Activated T-helper 2 cell treated with anti-CD3 and anti-CD28 coated beads, Interferon-gamma antibody, Interleukin-2, Interleukin-4, amounts not matched to agents 10 μg/mL and 5 μg/mL and 100 μg/mL, durations not matched to agents 14 hours and 24 hours and 36 hours (primary cell): ENCODE data around the gene KIF9. TPM values are rescaled to one million over a fixed set of nuclear protein-coding genes. Genes with fewer than 3 reads are reported as not detected.
"Not testable (repeated sequence)": the region's sequence is repeated elsewhere in the genome, so short reads cannot be mapped to it uniquely, and the experiment has no call there.

Source experiments
- DNase-seq: peaks from one replicate; pipeline ENCODE4 v3.0.0; 2021; ENCODE audit warnings: low spot score
- H3K27ac Mint-ChIP-seq: one replicate; pipeline ENCODE4 v1.8.0; 2021; ENCODE audit warnings: mixed read lengths
- H3K27me3 Mint-ChIP-seq: one replicate; pipeline ENCODE4 v1.8.0; 2021; ENCODE audit warnings: low read depth, mixed read lengths
- H3K36me3 Mint-ChIP-seq: one replicate; pipeline ENCODE4 v1.8.0; 2021; ENCODE audit warnings: low read depth, mixed read lengths
- H3K4me1 Mint-ChIP-seq: one replicate; pipeline ENCODE4 v1.8.0; 2021; ENCODE audit warnings: low read depth, mixed read lengths
- H3K4me3 Mint-ChIP-seq: one replicate; pipeline ENCODE4 v1.8.0; 2021; ENCODE audit warnings: low read depth, mild to moderate bottlenecking, moderate library complexity, mixed read lengths
- H3K9me3 Mint-ChIP-seq: one replicate; pipeline ENCODE4 v1.8.0; 2021; ENCODE audit warnings: mixed read lengths
- intact Hi-C: fragments of 100-400 bp; cut with micrococcal nuclease; formaldehyde crosslinking; loops from one replicate; pipeline ENCODE4 v1.15.1; 2023
- total RNA-seq: library from RNA; stranded (reverse); gene quantifications from 2 replicates; pipeline ENCODE4 v1.2.3, GENCODE V29; 2022

The KIF9 gene
- total RNA-seq, 1 donor from 2014 or later: 3.5 TPM

DNA sequence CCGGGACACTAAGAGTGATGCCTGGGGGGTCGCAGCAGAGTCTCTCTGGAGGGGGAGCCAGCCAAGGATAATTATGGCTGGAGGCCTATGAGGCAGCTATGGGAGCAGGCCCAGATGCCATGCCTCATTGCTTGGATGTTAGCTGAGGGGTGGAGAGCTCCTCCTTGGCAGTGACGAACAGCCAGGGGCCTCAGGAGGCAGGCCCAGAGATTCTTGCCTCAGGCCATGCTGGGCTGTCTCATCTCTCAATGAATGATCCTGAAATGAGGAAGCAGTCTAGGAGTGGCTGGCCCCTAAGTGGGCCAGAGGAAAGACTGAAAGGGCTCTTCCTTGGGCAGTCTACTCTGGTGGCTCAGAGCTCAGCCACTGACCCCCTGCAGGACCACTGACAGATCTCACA lies 21.3 kb downstream of the KIF9 start:
- H3K27ac Mint-ChIP-seq: no peak overlapping the region
- no peaks in the 10 kb centered on the region for H3K36me3 Mint-ChIP-seq
- H3K27me3 Mint-ChIP-seq: peaks cover 1% of the 10 kb centered on the region
- intact Hi-C loops: no loop called here
- no peaks in the 10 kb centered on the region for H3K4me1 Mint-ChIP-seq
- no peak overlapping the region for H3K4me3 Mint-ChIP-seq
- H3K9me3 Mint-ChIP-seq: no peaks in the 10 kb centered on the region
- no peak for DNase-seq

DNA sequence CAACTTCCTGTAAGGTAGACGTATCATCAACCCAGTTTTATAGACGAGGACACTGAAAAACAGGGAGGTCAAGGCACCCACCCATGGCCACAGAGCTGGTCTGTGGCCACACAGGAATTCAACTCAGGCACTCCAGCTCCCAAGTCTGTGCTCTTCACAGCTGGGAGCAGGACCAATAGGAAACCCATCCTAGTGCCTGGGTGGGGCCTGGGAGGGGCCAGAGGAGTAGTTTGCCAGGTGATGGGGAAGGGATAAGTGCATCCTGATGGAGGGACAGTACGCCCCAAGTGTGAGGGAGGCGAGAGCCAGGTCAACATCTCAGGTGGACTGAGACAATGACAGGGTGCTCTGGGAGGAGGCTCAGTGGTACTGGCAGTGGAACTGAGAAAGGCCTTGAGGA lies 22.0 kb downstream of the KIF9 start:
- Mint-ChIP-seq H3K4me3 (no peak overlapping the region), H3K36me3 (no peaks in the 10 kb centered on the region), H3K4me1 (no peaks in the 10 kb centered on the region), H3K27ac (no peak overlapping the region), H3K27me3 (peaks cover 1% of the 10 kb centered on the region), H3K9me3 (no peaks in the 10 kb centered on the region)
- no peak for DNase-seq
- intact Hi-C loops: no loop called here

DNA sequence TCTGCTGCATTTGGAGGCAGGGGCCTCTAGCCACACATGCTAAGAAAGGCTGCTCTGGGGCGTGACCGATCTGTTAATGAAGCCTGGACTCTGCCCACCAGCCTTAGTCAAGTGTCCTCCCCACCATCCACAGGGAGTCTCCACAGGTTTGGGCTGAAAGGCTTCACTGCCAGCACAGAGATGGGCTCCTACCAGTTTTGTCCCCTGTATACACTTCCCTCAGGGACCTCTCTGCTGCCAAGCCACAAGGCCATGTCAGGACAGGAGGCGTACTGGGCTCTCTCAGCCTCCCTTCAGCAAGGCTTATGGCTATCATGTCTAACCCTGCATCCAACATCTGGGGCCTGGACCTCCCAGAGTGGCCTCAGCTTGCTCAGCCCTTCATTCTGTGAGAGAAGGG lies 23.5 kb downstream of the KIF9 start:
- Mint-ChIP-seq H3K4me3 (no peak overlapping the region), H3K27me3 (peaks cover 1% of the 10 kb centered on the region), H3K36me3 (no peaks in the 10 kb centered on the region), H3K27ac (no peak overlapping the region), H3K4me1 (no peaks in the 10 kb centered on the region), H3K9me3 (no peaks in the 10 kb centered on the region)
- no peak for DNase-seq
- intact Hi-C loops: no loop called here

DNA sequence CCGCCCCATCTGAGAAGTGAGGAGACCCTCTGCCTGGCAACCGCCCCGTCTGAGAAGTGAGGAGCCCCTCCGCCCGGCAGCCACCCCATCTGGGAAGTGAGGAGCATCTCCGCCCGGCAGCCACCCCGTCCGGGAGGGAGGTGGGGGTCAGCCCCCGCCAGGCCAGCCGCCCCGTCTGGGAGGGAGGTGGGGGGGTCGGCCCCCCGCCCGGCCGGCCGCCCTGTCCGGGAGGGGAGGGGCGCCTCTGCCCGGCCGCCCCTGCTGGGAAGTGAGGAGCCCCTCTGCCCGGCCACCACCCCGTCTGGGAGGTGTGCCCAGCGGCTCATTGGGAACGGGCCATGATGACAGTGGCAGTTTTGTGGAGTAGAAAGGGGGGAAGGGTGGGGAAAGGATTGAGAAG lies 26.3 kb downstream of the KIF9 start:
- DNase-seq, H3K27ac Mint-ChIP-seq, H3K27me3 Mint-ChIP-seq, intact Hi-C loops, H3K9me3 Mint-ChIP-seq, H3K4me3 Mint-ChIP-seq, H3K36me3 Mint-ChIP-seq, H3K4me1 Mint-ChIP-seq: not testable (repeated sequence)

DNA sequence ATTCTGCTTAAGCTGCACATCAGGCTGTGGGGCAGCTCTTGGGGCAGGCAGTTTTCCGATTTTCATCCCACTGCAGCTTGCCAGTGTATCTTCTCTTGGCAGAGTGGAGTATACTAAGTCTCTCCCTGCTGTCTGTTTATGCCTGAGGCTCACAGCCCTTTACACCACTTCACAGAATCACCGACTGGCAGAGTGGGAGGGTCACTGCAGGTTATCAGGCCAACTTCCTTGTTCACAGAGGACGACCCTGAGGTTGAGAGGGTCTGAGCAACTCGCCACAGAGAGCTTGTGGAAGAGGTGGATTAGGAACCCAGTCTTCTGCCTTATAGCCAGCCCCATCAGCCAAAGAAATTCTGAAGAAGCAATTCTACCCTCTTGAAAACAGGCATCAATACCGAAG lies 30.9 kb downstream of the KIF9 start:
- H3K4me1 Mint-ChIP-seq: no peaks in the 10 kb centered on the region
- no peaks in the 10 kb centered on the region for H3K9me3 Mint-ChIP-seq
- DNase-seq: no peak
- no peaks in the 10 kb centered on the region for H3K36me3 Mint-ChIP-seq
- peaks cover 13% of the 10 kb centered on the region for H3K27me3 Mint-ChIP-seq
- H3K27ac Mint-ChIP-seq: no peak overlapping the region
- intact Hi-C loops: no loop called here
- no peak overlapping the region for H3K4me3 Mint-ChIP-seq

DNA sequence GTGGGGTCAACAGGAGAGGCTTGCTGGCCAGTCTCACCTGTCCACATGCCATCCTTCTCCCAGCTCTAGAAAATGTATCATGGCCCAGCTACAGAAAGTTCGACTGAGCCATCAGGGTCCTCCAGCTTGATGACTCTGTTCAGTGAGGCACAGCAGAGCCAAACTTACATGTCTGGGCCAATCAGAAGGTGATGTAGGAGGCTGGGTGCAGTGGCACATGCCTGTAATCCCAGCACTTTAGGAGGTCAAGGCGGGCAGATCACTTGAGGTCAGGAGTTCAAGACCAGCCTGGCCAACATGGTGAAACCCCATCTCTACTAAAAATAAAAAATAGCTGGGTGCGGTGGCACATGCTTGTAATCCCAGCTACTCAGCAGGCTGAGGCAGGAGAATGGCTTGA lies 31.5 kb downstream of the KIF9 start:
- H3K4me1 Mint-ChIP-seq, DNase-seq, H3K4me3 Mint-ChIP-seq, H3K36me3 Mint-ChIP-seq, intact Hi-C loops, H3K9me3 Mint-ChIP-seq, H3K27ac Mint-ChIP-seq: not testable (repeated sequence)
- peaks cover 13% of the 10 kb centered on the region for H3K27me3 Mint-ChIP-seq

DNA sequence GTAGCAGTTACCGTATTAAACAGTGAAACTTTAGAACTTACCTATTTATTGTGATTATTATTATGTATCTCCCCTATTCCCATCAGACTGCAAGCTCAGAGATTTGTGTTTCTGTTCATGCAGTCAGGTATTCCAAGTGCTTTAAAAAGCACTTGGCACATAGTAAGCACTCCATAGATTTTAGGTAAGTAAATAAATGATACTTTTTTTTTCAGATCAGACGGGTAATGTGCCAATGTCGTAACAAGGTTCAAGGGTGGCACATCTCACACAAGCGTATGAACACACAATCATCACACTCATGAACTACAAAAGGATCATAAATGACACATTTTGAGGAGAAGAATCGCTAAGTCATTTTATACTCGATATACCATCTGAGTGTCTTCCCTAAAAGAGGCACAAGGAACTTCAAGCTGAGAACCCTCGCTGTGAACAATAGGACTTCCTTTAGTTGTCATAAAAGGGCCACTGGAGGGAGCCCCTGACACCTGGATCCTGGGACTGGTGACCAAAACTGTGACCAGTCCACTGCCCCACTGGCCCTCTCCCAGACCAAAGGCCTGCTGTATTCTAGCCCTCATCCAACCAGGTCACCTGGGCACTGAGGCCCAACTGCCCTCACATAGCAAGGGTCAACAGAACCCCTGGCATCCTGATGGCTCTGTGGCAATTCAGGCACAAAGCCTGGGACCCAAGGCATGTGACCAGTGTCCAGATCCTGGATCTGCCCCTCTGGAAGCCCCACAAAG lies 32.1 kb downstream of the KIF9 start:
- no peaks in the 10 kb centered on the region for H3K36me3 Mint-ChIP-seq
- H3K4me1 Mint-ChIP-seq: no peaks in the 10 kb centered on the region
- intact Hi-C loops: no loop called here
- H3K4me3 Mint-ChIP-seq: no peak overlapping the region
- no peaks in the 10 kb centered on the region for H3K9me3 Mint-ChIP-seq
- H3K27me3 Mint-ChIP-seq: peaks cover 13% of the 10 kb centered on the region
- H3K27ac Mint-ChIP-seq: no peak overlapping the region
- DNase-seq: no peak

DNA sequence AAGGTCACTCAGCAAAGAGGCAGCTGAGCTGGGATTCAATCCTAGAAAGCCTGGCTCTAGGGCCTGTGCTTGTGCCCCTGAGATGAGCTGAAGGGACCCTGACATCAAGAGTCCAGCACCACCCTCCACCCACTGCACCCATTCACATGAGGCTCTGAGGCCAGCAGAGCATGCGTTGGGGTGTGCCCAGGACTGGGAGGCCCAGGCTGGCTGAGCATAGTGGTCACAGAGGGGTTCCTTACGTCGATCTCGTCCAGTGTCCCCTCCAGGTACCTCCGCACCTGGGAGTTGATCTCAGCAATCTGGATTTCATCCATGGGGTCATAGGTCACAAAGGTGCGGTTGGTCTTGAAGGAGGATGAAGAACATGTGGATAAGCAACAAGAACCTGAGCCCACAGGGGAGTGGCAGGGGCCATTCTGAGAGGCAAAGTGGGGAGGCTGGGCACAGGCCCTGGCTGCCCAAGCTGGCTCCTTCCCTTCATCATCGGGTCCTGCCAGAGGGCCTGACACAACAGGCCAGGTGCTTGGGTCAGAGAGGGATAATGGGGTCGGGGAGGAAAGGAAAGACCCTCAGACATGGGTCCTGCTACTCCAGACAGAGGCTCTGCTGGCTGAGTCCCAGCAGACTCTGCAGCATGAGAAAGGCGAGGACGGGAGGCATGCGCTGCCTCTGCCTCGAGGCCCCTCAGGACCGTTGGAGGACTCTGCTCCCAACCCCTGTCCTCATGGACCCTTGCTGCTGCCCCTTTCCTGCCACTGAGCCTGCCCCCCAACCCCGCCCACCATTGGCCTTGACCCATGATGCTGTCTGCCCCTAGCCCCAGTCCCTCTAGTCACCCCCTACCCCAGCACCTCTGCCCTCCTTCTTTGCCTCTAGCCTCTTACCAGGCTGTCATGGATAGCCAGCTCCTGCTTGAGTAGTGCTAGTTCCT lies 35.2 kb downstream of the KIF9 start:
- Mint-ChIP-seq H3K27ac (no peak overlapping the region), H3K36me3 (no peaks in the 10 kb centered on the region)
- DNase-seq: no peak

DNA sequence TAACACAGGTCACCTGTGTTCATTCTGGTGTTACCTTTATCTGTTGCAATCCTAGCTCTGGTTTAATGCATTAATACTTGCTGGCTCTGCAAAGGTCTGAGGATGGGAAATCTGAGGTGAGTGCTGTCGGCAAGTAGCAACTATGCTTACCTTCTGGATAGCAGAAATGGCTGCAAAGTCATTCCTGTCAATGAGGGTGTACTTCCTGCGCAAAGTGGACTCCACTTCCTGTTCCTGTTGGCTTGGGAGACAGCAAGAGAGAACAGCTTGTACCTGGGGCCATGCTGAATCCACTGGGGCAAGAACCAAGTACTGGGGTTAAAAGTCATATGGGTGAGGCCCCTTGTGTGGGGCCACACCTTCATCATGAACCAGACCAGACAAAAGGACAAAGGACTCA lies 37.3 kb downstream of the KIF9 start:
- intact Hi-C loops: no loop called here
- no peaks in the 10 kb centered on the region for H3K36me3 Mint-ChIP-seq
- peaks cover 5% of the 10 kb centered on the region for H3K4me1 Mint-ChIP-seq
- DNase-seq: no peak
- no peaks in the 10 kb centered on the region for H3K9me3 Mint-ChIP-seq
- no peak overlapping the region for H3K27ac Mint-ChIP-seq
- H3K27me3 Mint-ChIP-seq: peaks cover 4% of the 10 kb centered on the region
- no peak overlapping the region for H3K4me3 Mint-ChIP-seq

More for the DNA sequence above, 35.2 kb downstream of the KIF9 start:
- peaks cover 8% of the 10 kb centered on the region for H3K27me3 Mint-ChIP-seq
- intact Hi-C loops: no loop called here
- H3K4me1 Mint-ChIP-seq: peaks cover 2% of the 10 kb centered on the region
- no peaks in the 10 kb centered on the region for H3K9me3 Mint-ChIP-seq
- no peak overlapping the region for H3K4me3 Mint-ChIP-seq

DNA sequence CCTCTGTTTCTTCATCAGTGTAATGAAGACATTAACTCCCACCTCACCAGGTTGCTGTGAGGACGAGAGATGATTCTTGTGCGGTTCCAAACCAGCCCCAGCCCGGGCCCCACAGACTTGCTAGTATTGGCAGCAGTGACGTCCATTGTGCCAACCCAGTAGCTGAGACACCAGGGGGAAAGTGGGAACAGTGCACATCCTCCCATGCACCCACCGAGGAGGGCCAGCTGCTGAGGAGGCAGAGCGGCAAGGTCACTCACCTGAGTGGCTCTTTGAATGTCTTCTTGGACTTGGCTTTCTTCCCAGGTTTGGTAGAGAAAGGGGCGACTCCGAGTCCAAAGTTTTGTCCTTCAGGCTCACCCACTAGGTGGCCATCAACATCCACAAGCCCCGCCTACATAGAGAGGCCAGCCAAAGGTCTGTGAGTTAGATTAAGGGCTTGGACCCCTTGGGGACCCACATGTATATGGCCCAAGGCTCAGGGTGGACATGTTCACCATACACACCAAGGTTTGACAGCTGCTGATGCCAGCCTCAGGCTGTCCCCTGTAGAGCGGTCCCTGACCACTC lies 38.0 kb downstream of the KIF9 start:
- Mint-ChIP-seq H3K36me3 (no peaks in the 10 kb centered on the region), H3K27ac (no peak overlapping the region), H3K27me3 (peaks cover 3% of the 10 kb centered on the region), H3K4me3 (no peak overlapping the region), H3K9me3 (no peaks in the 10 kb centered on the region), H3K4me1 (peaks cover 5% of the 10 kb centered on the region)
- intact Hi-C loops: no loop called here
- DNase-seq: no peak

DNA sequence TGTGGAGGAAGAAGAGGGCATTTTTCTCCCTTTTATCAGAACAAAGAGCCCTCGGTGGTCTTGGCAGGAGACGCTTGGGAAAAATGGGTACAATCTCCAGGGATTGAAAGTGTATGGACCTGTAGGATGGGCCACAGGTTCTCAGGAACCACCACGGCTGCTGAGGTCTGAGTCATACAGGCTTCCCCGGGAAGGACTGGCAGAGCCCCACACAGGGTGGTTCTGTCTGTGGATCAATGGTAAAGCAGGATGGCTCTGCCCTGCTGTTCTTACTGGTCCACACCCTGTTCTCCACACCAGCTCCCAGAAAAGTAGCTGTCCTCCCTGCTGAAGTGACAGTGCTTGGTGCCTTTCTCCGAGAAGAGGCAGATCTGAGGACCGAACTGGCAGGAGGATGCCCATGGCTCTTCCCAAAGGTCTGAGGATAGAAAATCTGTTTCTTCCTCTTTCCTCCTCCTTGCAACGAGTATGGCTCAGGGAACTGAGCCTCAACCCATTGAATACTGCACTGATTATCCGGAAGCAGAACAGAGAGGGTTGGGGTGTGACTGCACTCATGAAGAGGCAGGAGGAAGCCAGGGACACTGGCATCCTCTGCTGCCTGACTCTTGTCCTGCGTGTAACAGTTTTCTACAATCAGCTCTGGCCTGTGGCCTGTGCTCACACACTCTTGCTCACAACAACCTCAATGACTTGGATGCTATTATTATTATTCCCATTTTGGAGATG lies 39.0 kb downstream of the KIF9 start:
- Mint-ChIP-seq H3K27me3 (no peaks in the 10 kb centered on the region), H3K36me3 (no peaks in the 10 kb centered on the region), H3K4me3 (no peak overlapping the region), H3K27ac (no peak overlapping the region), H3K9me3 (no peaks in the 10 kb centered on the region), H3K4me1 (peaks cover 5% of the 10 kb centered on the region)
- intact Hi-C loops: no loop called here
- no peak for DNase-seq

DNA sequence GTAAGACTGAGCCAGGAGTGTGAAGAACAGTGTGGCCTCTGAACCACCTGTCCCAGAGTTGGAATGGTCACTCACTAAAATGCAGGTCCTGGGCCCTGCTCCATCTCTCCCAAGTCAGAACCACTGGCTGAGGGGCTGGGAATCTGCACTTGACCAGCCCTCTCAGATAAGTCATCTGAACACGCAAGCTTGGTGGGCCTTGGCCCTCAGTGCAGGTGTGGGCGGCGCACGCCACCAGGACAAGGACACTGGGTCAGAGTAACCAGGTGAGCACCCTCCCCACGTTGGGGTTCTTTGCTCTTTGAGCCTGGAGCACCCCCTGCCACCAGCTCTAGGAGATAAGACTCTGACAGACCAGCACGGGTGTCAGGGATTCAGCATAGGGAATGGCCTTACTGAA lies 42.7 kb downstream of the KIF9 start:
- H3K4me3 Mint-ChIP-seq: no peak overlapping the region
- H3K36me3 Mint-ChIP-seq: no peaks in the 10 kb centered on the region
- H3K9me3 Mint-ChIP-seq: no peaks in the 10 kb centered on the region

More for the DNA sequence above, 42.7 kb downstream of the KIF9 start:
- intact Hi-C loops: no loop called here
- DNase-seq: no peak
- Mint-ChIP-seq H3K4me1 (peaks cover 3% of the 10 kb centered on the region), H3K27ac (no peak overlapping the region), H3K27me3 (no peaks in the 10 kb centered on the region)
